C4-2B (cell line): ENCODE measurements around the gene GEMIN8.
A peak's percentile ranks its signal among the peaks of the same experiment; 100 is the strongest.

Experiments used
- H3K27ac ChIP-seq: fragments of 450-650 bp; 2 replicates; pipeline ENCODE4 v1.5.1; 2017
- CTCF ChIP-seq: fragments of 450-650 bp; conservative IDR thresholded peaks from 2 replicates; pipeline ENCODE4 v1.5.1; 2017; ENCODE audit warnings: mild to moderate bottlenecking
- ZFX ChIP-seq: fragments of 450-650 bp; IDR thresholded peaks from 2 replicates; pipeline ENCODE4 v1.6.1; 2017

The GEMIN8 gene

GRCh38 chrX:14056206-14056605 lies 26.5 kb upstream of the GEMIN8 start:
- no peak overlapping the region for H3K27ac ChIP-seq
- TF ChIP-seq CTCF = no peak
- TF ChIP-seq ZFX = no peak

- no peak overlapping the region for H3K27ac ChIP-seq
- TF ChIP-seq ZFX = no peak
- no peak for TF ChIP-seq CTCF
Measured at GRCh38 chrX:14051416-14051815, 21.7 kb upstream of the GEMIN8 start.

GRCh38 chrX:14050709-14051108 lies 21.0 kb upstream of the GEMIN8 start:
- no peak overlapping the region for H3K27ac ChIP-seq
- TF ChIP-seq ZFX (no peak), CTCF (no peak)

- TF ChIP-seq ZFX (no peak), CTCF (no peak)
- no peak overlapping the region for H3K27ac ChIP-seq
Measured at GRCh38 chrX:14043209-14043608, 13.5 kb upstream of the GEMIN8 start.

- TF ChIP-seq ZFX (no peak), CTCF (peak; percentile 66)
- no peak overlapping the region for H3K27ac ChIP-seq
Measured at GRCh38 chrX:14039344-14039743, 9.7 kb upstream of the GEMIN8 start.

- no peak overlapping the region for H3K27ac ChIP-seq
- no peak for TF ChIP-seq ZFX
- no peak for TF ChIP-seq CTCF
Measured at GRCh38 chrX:14038375-14039085, 8.8 kb upstream of the GEMIN8 start.

GRCh38 chrX:14032406-14032805 lies 2.7 kb upstream of the GEMIN8 start:
- H3K27ac ChIP-seq = no peak overlapping the region
- TF ChIP-seq CTCF (peak; percentile 66), ZFX (no peak)
